Testis (tissue), 2 donors: ENCODE measurements around the gene SLC46A3.

Source experiments
- POLR2A ChIP-seq: fragments of 450-650 bp; IDR thresholded peaks from one replicate; pipeline ENCODE4 v1.6.1; 2017; ENCODE audit warnings: antibody characterized with exemption, mild to moderate bottlenecking, moderate library complexity
- TF ChIP-seq, protein P1 (sequence below), 3 experiments: fragments of 450-650 bp in 2 of 3; fragments of 200-600 bp in 1 of 3; sonication (generic) in 1 of 3; IDR thresholded peaks; one replicate each; pipeline ENCODE4 v1.5.1; 2016 to 2019; ENCODE audit warnings: antibody characterized with exemption in 3 of 3, mild to moderate bottlenecking in 2 of 3, moderate library complexity in 1 of 3

DNA sequence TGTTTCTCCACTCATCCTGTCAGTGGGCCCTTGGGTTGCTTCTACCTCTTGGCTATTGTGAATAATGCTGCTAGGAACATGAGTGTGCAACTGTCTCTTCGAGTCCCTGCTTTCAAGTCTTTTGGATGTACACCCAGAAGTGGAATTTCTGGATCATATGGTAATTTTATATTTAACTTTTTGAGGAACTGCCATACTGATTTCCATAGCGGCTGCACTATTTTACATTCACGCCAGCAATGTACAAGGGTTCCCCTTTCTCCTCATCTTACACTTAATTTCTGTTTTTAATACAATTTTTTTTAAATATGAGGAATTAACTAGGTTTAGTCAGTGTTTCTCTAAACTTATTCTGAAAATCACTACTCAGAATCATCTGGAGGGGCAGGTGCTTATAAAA, 24.2 kb upstream of the SLC46A3 start:
- no peak for TF ChIP-seq POLR2A
- TF ChIP-seq, protein P1, sequence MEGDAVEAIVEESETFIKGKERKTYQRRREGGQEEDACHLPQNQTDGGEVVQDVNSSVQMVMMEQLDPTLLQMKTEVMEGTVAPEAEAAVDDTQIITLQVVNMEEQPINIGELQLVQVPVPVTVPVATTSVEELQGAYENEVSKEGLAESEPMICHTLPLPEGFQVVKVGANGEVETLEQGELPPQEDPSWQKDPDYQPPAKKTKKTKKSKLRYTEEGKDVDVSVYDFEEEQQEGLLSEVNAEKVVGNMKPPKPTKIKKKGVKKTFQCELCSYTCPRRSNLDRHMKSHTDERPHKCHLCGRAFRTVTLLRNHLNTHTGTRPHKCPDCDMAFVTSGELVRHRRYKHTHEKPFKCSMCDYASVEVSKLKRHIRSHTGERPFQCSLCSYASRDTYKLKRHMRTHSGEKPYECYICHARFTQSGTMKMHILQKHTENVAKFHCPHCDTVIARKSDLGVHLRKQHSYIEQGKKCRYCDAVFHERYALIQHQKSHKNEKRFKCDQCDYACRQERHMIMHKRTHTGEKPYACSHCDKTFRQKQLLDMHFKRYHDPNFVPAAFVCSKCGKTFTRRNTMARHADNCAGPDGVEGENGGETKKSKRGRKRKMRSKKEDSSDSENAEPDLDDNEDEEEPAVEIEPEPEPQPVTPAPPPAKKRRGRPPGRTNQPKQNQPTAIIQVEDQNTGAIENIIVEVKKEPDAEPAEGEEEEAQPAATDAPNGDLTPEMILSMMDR (IDR thresholded peaks at IDR 0.05), result no peak
